ENCODE data around the gene ZNF787. TPM values are rescaled to one million over a fixed set of nuclear protein-coding genes. Genes with fewer than 3 reads are reported as not detected.
A peak's percentile ranks its signal among the peaks of the same experiment; 100 is the strongest.

ZNF787 gene
- total and polyA plus RNA-seq, 10 donors = 16.6 to 53.8 (median 30.9) TPM

GRCh38 chr19:56086671-56087430, 34.2 kb downstream of the ZNF787 start:
- no peak overlapping the region for H3K4me3 ChIP-seq
- DNase-seq = peak; percentile 69
- peaks cover 0 to 73% (median 35%) of the 10 kb centered on the region in 6 donors for H3K36me3 ChIP-seq
- intact Hi-C loops (cut with DNase I; ENCODE audit: low total_unique reads) = no loop called here
- TF ChIP-seq POLR2AphosphoS5 (IDR thresholded peaks at IDR 0.05) (peak in 2 of 3 donors; percentile 31 to 61), POLR2A (IDR thresholded peaks at IDR 0.05) (no peak)
- peak overlapping the region in 4 of 8 donors; percentile 31 to 65 (median 48) for H3K27ac ChIP-seq
- no peaks in the 10 kb centered on the region for H3K27me3 ChIP-seq (replicated peaks in 1 of 7)
- no peaks in the 10 kb centered on the region for H3K9me3 ChIP-seq
- 74 to 85% (median 81%) methylated on average over 26 to 49 of the region's 49 CpGs for WGBS, 5 donors
- peaks cover 3 to 75% (median 31%) of the 10 kb centered on the region in 6 donors for H3K4me1 ChIP-seq

- Histone ChIP-seq H3K4me3 (no peak overlapping the region), H3K4me1 (peaks cover 12 to 77% (median 34%) of the 10 kb centered on the region in 6 donors), H3K27me3 (replicated peaks in 1 of 7) (peaks cover 0 to 4% (median 0%) of the 10 kb centered on the region in 7 donors), H3K36me3 (peaks cover 0 to 61% (median 34%) of the 10 kb centered on the region in 6 donors), H3K27ac (peak overlapping the region in 3 of 8 donors; percentile 43 to 65 (median 54)), H3K9me3 (no peaks in the 10 kb centered on the region)
- intact Hi-C loops (cut with DNase I; ENCODE audit: low total_unique reads) = no loop called here
- 75 to 94% (median 82%) methylated on average over 9 to 10 of the region's 10 CpGs for WGBS, 5 donors
- DNase-seq = no peak
- TF ChIP-seq POLR2AphosphoS5 (IDR thresholded peaks at IDR 0.05) (peak in 1 of 3 donors; percentile 21), CTCF (IDR thresholded peaks at IDR 0.05 in 8 of 11, conservative IDR thresholded peaks at IDR 0.05 in 3 of 11) (no peak)
These were observed 35.4 kb downstream of the ZNF787 start for GRCh38 chr19:56085571-56086275.

DNA sequence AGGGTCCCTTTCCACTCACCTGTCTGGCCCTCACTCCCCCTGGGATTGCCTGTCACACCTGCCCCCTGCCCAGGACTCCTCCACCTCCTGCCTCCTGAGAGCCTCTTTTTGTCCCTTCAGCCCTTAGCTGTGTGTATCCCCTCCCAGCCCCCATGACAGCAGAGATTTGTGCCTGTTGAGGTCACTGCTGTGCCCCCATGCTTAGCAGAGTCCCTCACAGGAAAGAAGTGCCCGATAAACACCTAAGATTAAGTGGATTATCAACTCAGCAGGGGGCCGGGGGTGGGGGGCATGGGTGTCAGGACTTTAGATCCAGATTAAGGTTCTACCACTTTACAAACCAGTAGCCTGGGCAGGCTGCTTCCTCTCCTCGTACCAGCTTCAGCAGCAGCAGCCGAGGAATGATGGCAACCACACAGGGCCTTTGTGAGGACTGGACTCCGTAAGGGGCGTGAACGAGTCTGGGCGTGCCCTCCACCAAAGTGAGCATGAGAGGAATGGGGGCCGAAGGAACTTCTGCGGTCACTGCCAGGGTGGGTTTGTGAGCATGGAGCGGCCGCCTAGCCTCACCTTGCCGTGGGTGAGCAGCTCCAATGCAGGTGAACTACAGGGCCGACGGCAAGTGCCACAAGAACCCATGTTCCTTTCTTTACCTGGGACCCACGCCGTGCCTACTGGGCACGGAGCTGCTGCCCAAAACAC, 36.1 kb downstream of the ZNF787 start:
- H3K4me1 ChIP-seq = peaks cover 12 to 72% (median 34%) of the 10 kb centered on the region in 6 donors
- 70 to 87% (median 82%) methylated on average over 6 to 18 of the region's 18 CpGs for WGBS, 5 donors
- peaks cover 0 to 54% (median 27%) of the 10 kb centered on the region in 6 donors for H3K36me3 ChIP-seq
- no peak overlapping the region for H3K4me3 ChIP-seq
- intact Hi-C loops (cut with DNase I; ENCODE audit: low total_unique reads) = no loop called here
- peak in 2 of 3 donors; percentile 33 to 68 for TF ChIP-seq POLR2AphosphoS5 (IDR thresholded peaks at IDR 0.05)
- TF ChIP-seq CTCF (IDR thresholded peaks at IDR 0.05 in 8 of 11, conservative IDR thresholded peaks at IDR 0.05 in 3 of 11) = no peak
- no peaks in the 10 kb centered on the region for H3K9me3 ChIP-seq
- H3K27me3 ChIP-seq (replicated peaks in 1 of 7) = peaks cover 0 to 4% (median 0%) of the 10 kb centered on the region in 7 donors
- peak; percentile 59 for DNase-seq
- peak overlapping the region in 1 of 8 donors; percentile 65 for H3K27ac ChIP-seq

DNA sequence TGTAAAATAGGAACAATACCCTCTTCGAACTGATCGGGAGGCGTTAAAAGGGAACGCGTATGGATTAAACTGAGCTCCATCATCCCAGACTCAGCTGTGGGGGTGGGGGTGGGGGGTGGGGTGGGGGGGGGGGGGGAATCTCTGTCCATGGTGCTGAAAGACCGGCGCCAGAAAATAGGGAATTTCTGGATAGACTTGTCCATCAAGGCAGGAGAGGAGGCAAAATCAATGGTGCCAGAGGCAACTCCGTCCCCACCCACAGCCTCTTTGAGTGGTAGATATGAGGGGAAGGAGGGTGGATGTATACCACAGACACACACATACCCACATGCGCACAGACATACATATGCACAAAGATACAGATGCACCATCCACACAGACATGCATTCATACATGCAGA, 37.4 kb downstream of the ZNF787 start:
- Histone ChIP-seq H3K4me3 (no peak overlapping the region), H3K27me3 (replicated peaks in 1 of 7) (peaks cover 0 to 4% (median 0%) of the 10 kb centered on the region in 7 donors), H3K9me3 (no peaks in the 10 kb centered on the region), H3K36me3 (peaks cover 0 to 41% (median 13%) of the 10 kb centered on the region in 6 donors), H3K27ac (no peak overlapping the region), H3K4me1 (peaks cover 12 to 65% (median 31%) of the 10 kb centered on the region in 6 donors)
- WGBS, 5 donors = 70 to 89% (median 74%) methylated on average over 9 of the region's 9 CpGs
- intact Hi-C loops (cut with DNase I; ENCODE audit: low total_unique reads) = no loop called here
- peak; percentile 4 for DNase-seq
- no peak for TF ChIP-seq POLR2A (IDR thresholded peaks at IDR 0.05)
- peak in 1 of 3 donors; percentile 18 for TF ChIP-seq POLR2AphosphoS5 (IDR thresholded peaks at IDR 0.05)
- TF ChIP-seq CTCF (IDR thresholded peaks at IDR 0.05 in 8 of 11, conservative IDR thresholded peaks at IDR 0.05 in 3 of 11) = no peak

All from spleen (tissue), 11 donors.